Measurements from ENCODE around the gene UBXN1.
A peak's percentile ranks its signal among the peaks of the same experiment; 100 is the strongest.

UBXN1 gene

DNA sequence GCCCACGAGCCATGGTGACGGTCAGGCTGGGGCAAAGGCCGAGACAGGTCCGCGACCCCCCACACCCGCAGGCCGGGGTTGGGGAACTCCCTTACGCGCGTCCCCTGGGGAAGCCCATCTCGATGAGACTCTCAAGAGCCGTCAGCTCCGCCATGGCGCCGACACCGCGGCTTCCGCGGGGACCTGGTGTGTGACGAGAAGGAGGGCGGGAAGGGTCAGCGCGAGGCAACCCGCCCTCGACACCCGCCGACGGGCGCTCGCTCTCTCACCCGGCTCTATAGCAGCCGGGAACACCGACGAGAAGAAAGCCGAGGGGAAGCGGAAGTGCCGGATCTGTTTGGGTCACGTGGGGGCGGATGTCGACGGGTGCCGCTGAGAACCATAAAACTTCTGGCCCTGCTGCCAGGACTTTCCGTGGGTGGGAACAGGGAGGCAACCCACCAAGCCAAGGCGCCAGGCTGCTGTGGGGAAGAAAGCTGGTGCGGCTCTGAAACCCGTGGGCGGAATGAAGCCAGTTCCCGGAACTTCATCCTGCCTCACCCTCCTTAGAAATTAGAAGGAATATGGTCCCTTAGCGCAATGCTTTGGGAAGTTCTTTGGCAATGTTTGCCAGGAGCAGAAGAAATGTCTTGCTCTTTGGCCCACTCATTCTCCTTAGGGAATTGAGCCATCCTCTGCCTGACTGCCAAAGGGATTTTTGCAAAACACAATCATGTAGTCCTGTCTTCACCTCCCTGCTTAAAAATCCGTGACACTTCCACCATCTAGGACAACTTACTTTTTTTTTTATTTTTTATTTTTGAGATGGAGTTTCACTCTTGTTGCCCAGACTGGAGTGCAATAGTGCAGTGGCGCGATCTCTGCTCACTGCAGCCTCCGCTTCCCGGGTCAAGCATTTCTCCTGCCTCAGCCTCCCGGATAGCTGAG lies at the start of gene UBXN1:
Gene UBXN1, minus strand, starts transcription at position 304 of the 927 bp plus-strand sequence. Its CDS starts 150 bp downstream, at position 154.
- ChIA-PET CTCF (no interaction called here), POLR2A (interaction anchor here (0.7 to 6.0 kb wide), 11 partner anchors 9 to 218 kb away, joined by 3 to 61 read pairs (median 6); partner anchors contain the start of genes C11orf98, CSKMT, EEF1G and HNRNPUL2)
- peak; percentile 84 for DNase-seq (ENCODE audit: extremely low spot score)
- TF ChIP-seq L3MBTL2 (conservative IDR thresholded peaks at IDR 0.05) (peak; percentile 86), TARDBP (IDR thresholded peaks at IDR 0.05) (no peak), SUZ12 (IDR thresholded peaks at IDR 0.05) (no peak), ELF4 (IDR thresholded peaks at IDR 0.05) (peak; percentile 85), LEF1 (IDR thresholded peaks at IDR 0.05; ENCODE audit: borderline replicate concordance) (no peak), ZNF384 (IDR thresholded peaks at IDR 0.05) (peak; percentile 67)

- peak; percentile 77 for DNase-seq (ENCODE audit: extremely low spot score)
- ChIA-PET CTCF (interaction anchor here (0.6 to 1.1 kb wide), 2 partner anchors 42 to 58 kb away, joined by 3 to 6 read pairs; partner anchors contain the start of gene TMEM179B), POLR2A (interaction anchor here (0.6 to 7.7 kb wide), 22 partner anchors 20 to 229 kb away, joined by 3 to 97 read pairs (median 8); partner anchors contain the start of genes BSCL2, GNG3, INTS5 and LBHD1)
- no peak for TF ChIP-seq TARDBP (IDR thresholded peaks at IDR 0.05)
- TF ChIP-seq SP1 (IDR thresholded peaks at IDR 0.05), result no peak
- TF ChIP-seq FOXK2 (IDR thresholded peaks at IDR 0.05), result no peak
- peak; percentile 58; the same call in 1 of the 2 replicates for TF ChIP-seq ELF4 (IDR thresholded peaks at IDR 0.05)
These were observed 49.5 kb upstream of the UBXN1 start, which contains the start of gene TTC9C for GRCh38 chr11:62728171-62728988. Gene TTC9C (plus strand): TSS chr11:62728486. CDS start chr11:62728849, 363 bp downstream.

DNA sequence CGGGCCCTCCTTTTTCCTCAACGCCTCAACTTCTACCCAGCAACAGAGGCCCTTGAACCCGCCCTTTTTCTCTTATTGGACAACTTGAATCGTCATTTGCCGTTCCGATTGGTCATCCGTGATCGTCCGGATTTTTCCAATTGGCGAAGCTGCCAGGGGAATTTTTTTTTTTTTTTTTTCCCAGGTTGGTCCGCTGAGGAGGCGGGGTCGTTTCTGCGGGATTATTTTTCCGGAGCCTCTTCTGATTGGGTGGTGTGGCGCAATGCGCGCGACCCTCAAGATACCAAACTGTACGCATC lies 48.9 kb upstream of the UBXN1 start:
- peak; percentile 78 for DNase-seq (ENCODE audit: extremely low spot score)
- POLR2A ChIA-PET, result interaction anchor here (0.6 to 7.7 kb wide), 37 partner anchors 12 to 229 kb away, joined by 3 to 97 read pairs (median 6); partner anchors contain the start of genes BSCL2, C11orf98, CSKMT and EEF1G
- TF ChIP-seq ELF4 (IDR thresholded peaks at IDR 0.05), result no peak
- TF ChIP-seq PKNOX1 (IDR thresholded peaks at IDR 0.05), result no peak
- no peak for TF ChIP-seq LEF1 (IDR thresholded peaks at IDR 0.05; ENCODE audit: borderline replicate concordance)
- no peak for TF ChIP-seq SUZ12 (IDR thresholded peaks at IDR 0.05)
- TF ChIP-seq ZNF384 (IDR thresholded peaks at IDR 0.05), result peak; percentile 99
- no peak for TF ChIP-seq ARNT (IDR thresholded peaks at IDR 0.05)
- peak; percentile 18; the same call in 1 of the 2 replicates for TF ChIP-seq FOXM1 (IDR thresholded peaks at IDR 0.05; ENCODE audit: borderline replicate concordance)
- TF ChIP-seq L3MBTL2 (conservative IDR thresholded peaks at IDR 0.05), result no peak
- TF ChIP-seq CTBP1 (IDR thresholded peaks at IDR 0.05; ENCODE audit: borderline replicate concordance), result no peak
- no peak for TF ChIP-seq SP1 (IDR thresholded peaks at IDR 0.05)
- CTCF ChIA-PET, result interaction anchor here (0.6 to 1.5 kb wide), 2 partner anchors 42 to 59 kb away, joined by 3 to 6 read pairs; partner anchors contain the start of gene TMEM179B

DNA sequence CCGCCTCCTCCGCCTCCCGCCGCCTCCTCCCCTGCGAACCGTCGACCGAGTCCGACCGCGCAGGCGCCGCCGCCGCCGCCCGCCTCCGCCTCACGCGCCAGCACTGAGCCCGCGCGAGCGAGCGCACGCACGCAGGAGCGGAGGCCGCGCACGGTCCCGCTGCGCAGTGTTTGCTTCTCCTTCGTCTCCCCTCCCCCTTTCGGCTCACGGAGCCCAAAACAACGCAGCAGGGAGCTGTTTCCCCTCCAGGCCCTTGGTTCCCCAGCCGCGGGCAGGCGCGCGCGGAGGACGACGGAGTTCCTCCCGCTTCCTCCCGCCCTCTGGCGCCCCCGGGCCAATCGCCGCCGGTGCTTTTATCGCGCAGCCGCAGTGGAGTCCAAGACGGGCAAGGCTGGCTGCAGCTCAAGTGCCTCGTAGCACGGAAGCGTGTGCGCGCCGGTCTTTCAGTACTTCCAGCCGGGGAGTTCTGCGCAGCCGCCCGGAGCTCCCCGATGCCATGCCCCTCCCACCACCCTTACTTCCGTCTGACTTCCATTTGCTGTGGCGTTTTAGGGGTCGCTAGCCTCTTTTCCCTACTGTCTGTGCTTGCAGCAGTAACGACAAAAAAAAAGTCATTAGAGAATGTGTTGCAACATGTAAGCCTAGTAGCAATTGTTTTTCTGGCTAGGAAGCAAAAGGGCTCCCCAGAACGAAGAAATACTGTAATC lies 48.4 kb upstream of the UBXN1 start, which contains the start of gene HNRNPUL2:
Gene HNRNPUL2, minus strand, starts transcription at position 293 of the 707 bp plus-strand sequence. CDS start 301 bp downstream, outside the sequence.
- DNase-seq (ENCODE audit: extremely low spot score), result peak; percentile 92
- POLR2A ChIA-PET, result interaction anchor here (0.6 to 7.7 kb wide), 39 partner anchors 11 to 954 kb away, joined by 3 to 97 read pairs (median 6); partner anchors contain the start of genes BSCL2, C11orf98, CSKMT and EEF1G
- TF ChIP-seq NFRKB (IDR thresholded peaks at IDR 0.05) (no peak), CTBP1 (IDR thresholded peaks at IDR 0.05; ENCODE audit: borderline replicate concordance) (peak; percentile 47; the same call in 1 of the 2 replicates), ARNT (IDR thresholded peaks at IDR 0.05) (peak; percentile 91), LEF1 (IDR thresholded peaks at IDR 0.05; ENCODE audit: borderline replicate concordance) (no peak; the same call in 1 of the 2 replicates), FOXA1 (IDR thresholded peaks at IDR 0.05) (no peak), BHLHE40 (IDR thresholded peaks at IDR 0.05; ENCODE audit: borderline replicate concordance) (no peak), ELF4 (IDR thresholded peaks at IDR 0.05) (no peak), FOXK2 (IDR thresholded peaks at IDR 0.05) (no peak), L3MBTL2 (conservative IDR thresholded peaks at IDR 0.05) (peak; percentile 98), TARDBP (IDR thresholded peaks at IDR 0.05) (no peak), SUZ12 (IDR thresholded peaks at IDR 0.05) (no peak), ZNF384 (IDR thresholded peaks at IDR 0.05) (no peak), PKNOX1 (IDR thresholded peaks at IDR 0.05) (no peak), HDGF (IDR thresholded peaks at IDR 0.05; ENCODE audit: borderline replicate concordance) (no peak), FOXM1 (IDR thresholded peaks at IDR 0.05; ENCODE audit: borderline replicate concordance) (peak; percentile 18; the same call in 1 of the 2 replicates), SP1 (IDR thresholded peaks at IDR 0.05) (no peak)
- CTCF ChIA-PET, result interaction anchor here (0.6 to 1.5 kb wide), 3 partner anchors 9 to 59 kb away, joined by 3 to 6 read pairs (median 5); partner anchors contain the start of gene TMEM179B

- CTCF ChIA-PET, result interaction anchor here (0.6 to 1.5 kb wide), 3 partner anchors 9 to 60 kb away, joined by 3 to 6 read pairs (median 5); partner anchors contain the start of gene TMEM179B
- no peak for DNase-seq (ENCODE audit: extremely low spot score)
- no peak for TF ChIP-seq ZNF384 (IDR thresholded peaks at IDR 0.05)
- no peak for TF ChIP-seq CTBP1 (IDR thresholded peaks at IDR 0.05; ENCODE audit: borderline replicate concordance)
- no peak for TF ChIP-seq L3MBTL2 (conservative IDR thresholded peaks at IDR 0.05)
- no peak for TF ChIP-seq ELF4 (IDR thresholded peaks at IDR 0.05)
- no peak for TF ChIP-seq NFRKB (IDR thresholded peaks at IDR 0.05)
- no peak for TF ChIP-seq PKNOX1 (IDR thresholded peaks at IDR 0.05)
- TF ChIP-seq HDGF (IDR thresholded peaks at IDR 0.05; ENCODE audit: borderline replicate concordance), result no peak
- TF ChIP-seq BHLHE40 (IDR thresholded peaks at IDR 0.05; ENCODE audit: borderline replicate concordance), result no peak
- TF ChIP-seq FOXM1 (IDR thresholded peaks at IDR 0.05; ENCODE audit: borderline replicate concordance), result no peak
- no peak for TF ChIP-seq TARDBP (IDR thresholded peaks at IDR 0.05)
- TF ChIP-seq FOXK2 (IDR thresholded peaks at IDR 0.05), result no peak
- TF ChIP-seq FOXA1 (IDR thresholded peaks at IDR 0.05), result no peak
- no peak for TF ChIP-seq SP1 (IDR thresholded peaks at IDR 0.05)
- no peak for TF ChIP-seq ARNT (IDR thresholded peaks at IDR 0.05)
- POLR2A ChIA-PET, result interaction anchor here (0.8 to 7.7 kb wide), 35 partner anchors 11 to 954 kb away, joined by 3 to 97 read pairs (median 6); partner anchors contain the start of genes BSCL2, C11orf98, CSKMT and EEF1G
These were observed 48.0 kb upstream of the UBXN1 start for GRCh38 chr11:62726915-62727164.

Data from HEK293T (cell line).